ENCODE measurements around the gene LDB2. TPM values are rescaled to one million over a fixed set of nuclear protein-coding genes. Genes with fewer than 3 reads are reported as not detected.

Gene LDB2
- total RNA-seq, 4 donors from 2014 or later: 16.2 to 31.7 (median 22.4) TPM

GRCh38 chr4:16627999-16628398 lies 270.4 kb downstream of the LDB2 start:
- no peak for DNase-seq (ENCODE audit: extremely low spot score)
- intact Hi-C loops (cut with DNase I): loop anchor here (2.0 kb wide), 1 partner anchor 51 kb away; no protein-coding TSS in a partner anchor
- no peak overlapping the region for H3K4me3 ChIP-seq

GRCh38 chr4:16626945-16627344 lies 271.5 kb downstream of the LDB2 start:
- Histone ChIP-seq H3K27me3 (no peaks in the 10 kb centered on the region), H3K27ac (replicated peaks in 1 of 4) (peak overlapping the region in 2 of 4 donors; percentile 19 to 30), H3K4me3 (no peak overlapping the region), H3K9me3 (no peaks in the 10 kb centered on the region), H3K4me1 (peaks cover 0 to 13% (median 7%) of the 10 kb centered on the region in 4 donors), H3K36me3 (no peaks in the 10 kb centered on the region)
- DNase-seq (ENCODE audit: extremely low spot score): no peak
- 35% methylated on average over 5 of the region's 5 CpGs for WGBS
- intact Hi-C loops (cut with DNase I): loop anchor here (2.0 kb wide), 1 partner anchor 50 kb away; no protein-coding TSS in a partner anchor
- no peak for TF ChIP-seq EP300 (IDR thresholded peaks at IDR 0.05)
- no peak for TF ChIP-seq POLR2A (IDR thresholded peaks at IDR 0.05; ENCODE audit: low read depth)
- no peak for TF ChIP-seq CTCF (IDR thresholded peaks at IDR 0.05)
- no peak for TF ChIP-seq POLR2AphosphoS5 (IDR thresholded peaks at IDR 0.05)

More at GRCh38 chr4:16627999-16628398, 270.4 kb downstream of the LDB2 start:
- H3K9me3 ChIP-seq: no peaks in the 10 kb centered on the region
- no peaks in the 10 kb centered on the region for H3K27me3 ChIP-seq
- TF ChIP-seq CTCF (IDR thresholded peaks at IDR 0.05) (no peak), POLR2A (IDR thresholded peaks at IDR 0.05; ENCODE audit: low read depth) (no peak), EP300 (IDR thresholded peaks at IDR 0.05) (no peak), POLR2AphosphoS5 (IDR thresholded peaks at IDR 0.05) (peak in 1 of 2 donors; percentile 17)
- WGBS: 88% methylated on average over 6 of the region's 6 CpGs
- H3K4me1 ChIP-seq: peaks cover 0 to 13% (median 7%) of the 10 kb centered on the region in 4 donors
- no peaks in the 10 kb centered on the region for H3K36me3 ChIP-seq
- H3K27ac ChIP-seq (replicated peaks in 1 of 4): peak overlapping the region in 1 of 4 donors; percentile 30

GRCh38 chr4:16622826-16623225 lies 275.6 kb downstream of the LDB2 start:
- 29% methylated on average over 1 of the region's 1 CpG for WGBS
- no peak for DNase-seq (ENCODE audit: extremely low spot score)
- H3K9me3 ChIP-seq: no peaks in the 10 kb centered on the region
- H3K36me3 ChIP-seq: no peaks in the 10 kb centered on the region
- H3K27me3 ChIP-seq: no peaks in the 10 kb centered on the region
- intact Hi-C loops (cut with DNase I): no loop called here
- peaks cover 1 to 13% (median 7%) of the 10 kb centered on the region in 4 donors for H3K4me1 ChIP-seq
- H3K27ac ChIP-seq (replicated peaks in 1 of 4): no peak overlapping the region
- H3K4me3 ChIP-seq: no peak overlapping the region
- TF ChIP-seq CTCF (IDR thresholded peaks at IDR 0.05): no peak
- TF ChIP-seq POLR2AphosphoS5 (IDR thresholded peaks at IDR 0.05): no peak
- TF ChIP-seq EP300 (IDR thresholded peaks at IDR 0.05): no peak
- TF ChIP-seq POLR2A (IDR thresholded peaks at IDR 0.05; ENCODE audit: low read depth): no peak

GRCh38 chr4:16617435-16617834 lies 281.0 kb downstream of the LDB2 start:
- no peak overlapping the region for H3K27ac ChIP-seq (replicated peaks in 1 of 4)
- no peaks in the 10 kb centered on the region for H3K9me3 ChIP-seq
- 38% methylated on average over 5 of the region's 5 CpGs for WGBS
- no peak for DNase-seq (ENCODE audit: extremely low spot score)
- H3K27me3 ChIP-seq: no peaks in the 10 kb centered on the region
- TF ChIP-seq POLR2A (IDR thresholded peaks at IDR 0.05; ENCODE audit: low read depth): no peak
- no peak for TF ChIP-seq CTCF (IDR thresholded peaks at IDR 0.05)
- TF ChIP-seq POLR2AphosphoS5 (IDR thresholded peaks at IDR 0.05): no peak
- no peak for TF ChIP-seq EP300 (IDR thresholded peaks at IDR 0.05)
- intact Hi-C loops (cut with DNase I): no loop called here
- peak overlapping the region in 1 of 4 donors; percentile 24 for H3K4me3 ChIP-seq
- H3K36me3 ChIP-seq: no peaks in the 10 kb centered on the region
- H3K4me1 ChIP-seq: peaks cover 0 to 7% (median 2%) of the 10 kb centered on the region in 4 donors

- TF ChIP-seq EP300 (IDR thresholded peaks at IDR 0.05) (no peak), POLR2A (IDR thresholded peaks at IDR 0.05; ENCODE audit: low read depth) (no peak), CTCF (IDR thresholded peaks at IDR 0.05) (no peak), POLR2AphosphoS5 (IDR thresholded peaks at IDR 0.05) (no peak)
Measured at GRCh38 chr4:16617011-16617410, 281.4 kb downstream of the LDB2 start.

More at GRCh38 chr4:16617011-16617410, 281.4 kb downstream of the LDB2 start:
- Histone ChIP-seq H3K36me3 (no peaks in the 10 kb centered on the region), H3K27ac (replicated peaks in 1 of 4) (no peak overlapping the region), H3K4me3 (peak overlapping the region in 1 of 4 donors; percentile 24), H3K27me3 (no peaks in the 10 kb centered on the region), H3K4me1 (peaks cover 0 to 7% (median 2%) of the 10 kb centered on the region in 4 donors), H3K9me3 (no peaks in the 10 kb centered on the region)
- intact Hi-C loops (cut with DNase I): no loop called here
- DNase-seq (ENCODE audit: extremely low spot score): no peak
- WGBS: 35% methylated on average over 6 of the region's 6 CpGs
